ENCODE data around the gene LRRC4C. TPM values are rescaled to one million over a fixed set of nuclear protein-coding genes. Genes with fewer than 3 reads are reported as not detected.

The LRRC4C gene
- total RNA-seq, 1 experiment from 2014 or later = not detected

DNA sequence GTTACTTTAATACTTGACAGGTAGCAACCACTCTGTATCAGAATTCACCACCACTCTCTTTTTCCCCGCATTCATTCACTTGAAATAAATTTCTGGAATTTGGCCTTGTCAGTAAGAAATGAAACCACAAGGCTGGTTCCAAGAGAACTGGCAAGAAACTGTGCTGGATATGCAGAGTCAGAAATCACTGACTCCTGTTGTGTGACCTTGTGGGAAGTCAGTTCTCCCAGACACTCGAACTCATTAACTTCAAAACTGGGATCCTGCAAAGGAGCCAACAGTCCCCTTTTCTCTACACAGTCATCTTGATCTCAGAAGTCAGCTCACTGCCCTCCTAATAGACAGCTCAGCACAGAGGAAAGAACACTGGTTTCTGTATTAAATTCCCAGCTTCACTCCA lies 142.7 kb downstream of the LRRC4C start:
- H3K27ac Mint-ChIP-seq (ENCODE audit: low read depth, unreplicated experiment) = no peak overlapping the region
- no peaks in the 10 kb centered on the region for H3K36me3 Mint-ChIP-seq (ENCODE audit: insufficient read depth, unreplicated experiment)
- no peak for DNase-seq (ENCODE audit: unreplicated experiment)
- ChIA-PET POLR2A (no interaction called here), CTCF (interaction anchor here (0.6 kb wide), 1 partner anchor 8 kb away, joined by 3 read pairs; no protein-coding TSS in a partner anchor)
- no peak overlapping the region for H3K4me3 Mint-ChIP-seq (ENCODE audit: unreplicated experiment)
- BruUV-seq (replicated peaks) = no TSS peak
- H3K4me1 Mint-ChIP-seq (ENCODE audit: insufficient read depth, unreplicated experiment) = peaks cover 5% of the 10 kb centered on the region
- TF ChIP-seq, protein P1, sequence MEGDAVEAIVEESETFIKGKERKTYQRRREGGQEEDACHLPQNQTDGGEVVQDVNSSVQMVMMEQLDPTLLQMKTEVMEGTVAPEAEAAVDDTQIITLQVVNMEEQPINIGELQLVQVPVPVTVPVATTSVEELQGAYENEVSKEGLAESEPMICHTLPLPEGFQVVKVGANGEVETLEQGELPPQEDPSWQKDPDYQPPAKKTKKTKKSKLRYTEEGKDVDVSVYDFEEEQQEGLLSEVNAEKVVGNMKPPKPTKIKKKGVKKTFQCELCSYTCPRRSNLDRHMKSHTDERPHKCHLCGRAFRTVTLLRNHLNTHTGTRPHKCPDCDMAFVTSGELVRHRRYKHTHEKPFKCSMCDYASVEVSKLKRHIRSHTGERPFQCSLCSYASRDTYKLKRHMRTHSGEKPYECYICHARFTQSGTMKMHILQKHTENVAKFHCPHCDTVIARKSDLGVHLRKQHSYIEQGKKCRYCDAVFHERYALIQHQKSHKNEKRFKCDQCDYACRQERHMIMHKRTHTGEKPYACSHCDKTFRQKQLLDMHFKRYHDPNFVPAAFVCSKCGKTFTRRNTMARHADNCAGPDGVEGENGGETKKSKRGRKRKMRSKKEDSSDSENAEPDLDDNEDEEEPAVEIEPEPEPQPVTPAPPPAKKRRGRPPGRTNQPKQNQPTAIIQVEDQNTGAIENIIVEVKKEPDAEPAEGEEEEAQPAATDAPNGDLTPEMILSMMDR (IDR thresholded peaks at IDR 0.05; ENCODE audit: unreplicated experiment) = no peak
- H3K9me3 Mint-ChIP-seq (ENCODE audit: unreplicated experiment) = no peaks in the 10 kb centered on the region
- H3K27me3 Mint-ChIP-seq (ENCODE audit: insufficient read depth, unreplicated experiment) = no peaks in the 10 kb centered on the region
- intact Hi-C loops (cut with micrococcal nuclease) = no loop called here

DNA sequence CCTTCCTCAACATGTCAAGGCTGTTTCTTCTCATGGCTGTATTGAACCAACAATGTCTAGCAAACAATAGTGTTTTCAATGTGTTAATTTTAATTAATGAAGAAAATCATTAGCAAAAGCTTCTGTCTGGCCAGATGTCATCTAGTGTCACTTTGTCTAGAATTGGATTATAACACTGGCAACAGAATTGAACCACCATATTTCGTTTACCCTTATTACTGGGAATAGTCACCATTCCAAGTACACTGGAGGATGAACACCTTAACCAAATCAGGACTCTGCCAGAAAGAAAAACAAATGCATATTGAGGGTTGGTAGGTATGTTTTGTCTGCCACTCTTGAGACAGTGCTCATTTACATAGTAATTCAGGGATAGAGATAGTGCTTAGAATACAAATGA lies 146.2 kb downstream of the LRRC4C start:
- H3K4me1 Mint-ChIP-seq (ENCODE audit: insufficient read depth, unreplicated experiment) = peaks cover 5% of the 10 kb centered on the region
- no peak for DNase-seq (ENCODE audit: unreplicated experiment)
- TF ChIP-seq, protein P1 (IDR thresholded peaks at IDR 0.05; ENCODE audit: unreplicated experiment) = no peak
- no TSS peak for BruUV-seq (replicated peaks)
- intact Hi-C loops (cut with micrococcal nuclease) = no loop called here
- H3K27ac Mint-ChIP-seq (ENCODE audit: low read depth, unreplicated experiment) = no peak overlapping the region
- no peak overlapping the region for H3K4me3 Mint-ChIP-seq (ENCODE audit: unreplicated experiment)
- no peaks in the 10 kb centered on the region for H3K27me3 Mint-ChIP-seq (ENCODE audit: insufficient read depth, unreplicated experiment)
- H3K36me3 Mint-ChIP-seq (ENCODE audit: insufficient read depth, unreplicated experiment) = no peaks in the 10 kb centered on the region
- ChIA-PET POLR2A (no interaction called here), CTCF (no interaction called here)
- H3K9me3 Mint-ChIP-seq (ENCODE audit: unreplicated experiment) = no peaks in the 10 kb centered on the region

DNA sequence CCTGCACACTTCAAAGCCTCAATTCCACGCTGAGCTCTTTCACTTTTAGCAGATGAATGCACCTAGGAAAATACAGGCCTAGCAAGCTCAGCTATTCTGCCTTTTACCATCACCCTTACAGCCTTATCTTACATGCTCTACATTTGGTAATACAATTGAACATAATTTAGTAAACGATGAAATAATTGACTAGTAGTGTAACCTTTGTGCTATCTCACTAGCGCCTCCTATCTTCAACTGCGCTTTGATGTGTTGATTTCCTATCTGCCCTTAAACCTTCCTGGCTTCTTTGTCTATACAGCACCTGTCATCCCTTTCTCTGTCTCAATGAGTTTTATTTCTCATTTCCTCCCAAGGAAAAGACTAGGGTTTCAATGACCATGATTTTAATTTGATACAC lies 149.7 kb downstream of the LRRC4C start:
- H3K36me3 Mint-ChIP-seq (ENCODE audit: insufficient read depth, unreplicated experiment) = no peaks in the 10 kb centered on the region
- intact Hi-C loops (cut with micrococcal nuclease) = no loop called here
- H3K9me3 Mint-ChIP-seq (ENCODE audit: unreplicated experiment) = no peaks in the 10 kb centered on the region
- no peak overlapping the region for H3K4me3 Mint-ChIP-seq (ENCODE audit: unreplicated experiment)
- ChIA-PET CTCF (interaction anchor here (0.6 to 1.3 kb wide), 3 partner anchors 9 to 52 kb away, joined by 3 to 4 read pairs (median 3); no protein-coding TSS in a partner anchor), POLR2A (interaction anchor here (0.7 kb wide), 1 partner anchor 23 kb away, joined by 3 read pairs; no protein-coding TSS in a partner anchor)
- TF ChIP-seq, protein P1 (IDR thresholded peaks at IDR 0.05; ENCODE audit: unreplicated experiment) = peak; percentile 21
- peak overlapping the region; percentile 3 for H3K27ac Mint-ChIP-seq (ENCODE audit: low read depth, unreplicated experiment)
- peaks cover 6% of the 10 kb centered on the region for H3K4me1 Mint-ChIP-seq (ENCODE audit: insufficient read depth, unreplicated experiment)
- BruUV-seq (replicated peaks) = no TSS peak
- no peaks in the 10 kb centered on the region for H3K27me3 Mint-ChIP-seq (ENCODE audit: insufficient read depth, unreplicated experiment)
- no peak for DNase-seq (ENCODE audit: unreplicated experiment)

DNA sequence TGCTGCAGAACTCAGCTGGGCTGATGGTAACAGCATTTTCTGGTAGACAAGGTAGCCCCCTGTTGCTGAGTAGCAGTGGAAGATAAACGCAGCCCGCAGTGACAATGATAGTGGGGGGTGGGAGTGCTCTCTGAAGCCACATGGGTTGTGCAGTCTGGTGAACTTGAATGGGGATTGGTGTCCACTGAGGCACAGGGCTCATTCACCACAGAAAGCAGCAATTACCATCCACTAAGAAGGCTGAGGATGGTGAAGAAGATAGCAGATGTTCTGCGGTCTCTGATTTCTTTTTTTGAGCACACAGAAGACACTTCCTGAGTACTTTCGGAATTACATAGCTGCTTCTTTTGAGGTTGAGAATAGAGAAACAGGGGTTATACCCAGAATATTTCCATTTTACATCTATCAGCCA lies 150.3 kb downstream of the LRRC4C start:
- Mint-ChIP-seq H3K27me3 (ENCODE audit: insufficient read depth, unreplicated experiment) (no peaks in the 10 kb centered on the region), H3K4me3 (ENCODE audit: unreplicated experiment) (no peak overlapping the region), H3K27ac (ENCODE audit: low read depth, unreplicated experiment) (no peak overlapping the region), H3K4me1 (ENCODE audit: insufficient read depth, unreplicated experiment) (peaks cover 6% of the 10 kb centered on the region), H3K36me3 (ENCODE audit: insufficient read depth, unreplicated experiment) (no peaks in the 10 kb centered on the region), H3K9me3 (ENCODE audit: unreplicated experiment) (no peaks in the 10 kb centered on the region)
- intact Hi-C loops (cut with micrococcal nuclease) = no loop called here
- TF ChIP-seq, protein P1 (IDR thresholded peaks at IDR 0.05; ENCODE audit: unreplicated experiment) = no peak
- no peak for DNase-seq (ENCODE audit: unreplicated experiment)
- CTCF ChIA-PET = interaction anchor here (0.6 to 1.3 kb wide), 2 partner anchors 10 to 51 kb away, joined by 3 to 4 read pairs; no protein-coding TSS in a partner anchor
- no TSS peak for BruUV-seq (replicated peaks)
- POLR2A ChIA-PET = interaction anchor here (0.7 kb wide), 1 partner anchor 23 kb away, joined by 3 read pairs; no protein-coding TSS in a partner anchor

Measured in MCF 10A (cell line).